Mucosa of stomach (tissue), 1 donor: ENCODE data around the gene GALNT2.

Experiments
- H3K27me3 ChIP-seq: one replicate; pipeline ENCODE4 v1.7.0; 2013; ENCODE audit warnings: mild to moderate bottlenecking, low read length; ENCODE audit not compliant: control insufficient read depth, insufficient read depth
- H3K36me3 ChIP-seq: one replicate; pipeline ENCODE4 v1.7.0; 2013; ENCODE audit warnings: low read length; ENCODE audit not compliant: control insufficient read depth, insufficient read depth
- H3K4me1 ChIP-seq: one replicate; pipeline ENCODE4 v1.7.0; 2013; ENCODE audit warnings: mild to moderate bottlenecking, low read length; ENCODE audit not compliant: control insufficient read depth, insufficient read depth
- H3K4me3 ChIP-seq: one replicate; pipeline ENCODE4 v1.7.0; 2013; ENCODE audit warnings: low read length
- H3K9ac ChIP-seq: one replicate; pipeline ENCODE4 v1.7.0; 2013; ENCODE audit warnings: mild to moderate bottlenecking, low read length, moderate library complexity
- H3K9me3 ChIP-seq: one replicate; pipeline ENCODE4 v1.7.0; 2013; ENCODE audit warnings: mild to moderate bottlenecking, low read length, moderate library complexity; ENCODE audit not compliant: control insufficient read depth
- donor health status: Pancreatic carcinoma.

The GALNT2 gene

GRCh38 chr1:230268371-230269170 lies 201.5 kb downstream of the GALNT2 start:
- Histone ChIP-seq H3K36me3 (no peaks in the 10 kb centered on the region), H3K4me3 (peak overlapping the region; percentile 21), H3K4me1 (peaks cover 31% of the 10 kb centered on the region), H3K9me3 (no peaks in the 10 kb centered on the region), H3K27me3 (no peaks in the 10 kb centered on the region), H3K9ac (peak overlapping the region; percentile 32)

GRCh38 chr1:230270185-230270558 lies 203.1 kb downstream of the GALNT2 start:
- H3K9ac ChIP-seq, result no peak overlapping the region
- H3K4me1 ChIP-seq, result peaks cover 31% of the 10 kb centered on the region
- H3K9me3 ChIP-seq, result no peaks in the 10 kb centered on the region
- H3K36me3 ChIP-seq, result peaks cover 1% of the 10 kb centered on the region
- no peak overlapping the region for H3K4me3 ChIP-seq
- H3K27me3 ChIP-seq, result no peaks in the 10 kb centered on the region

- Histone ChIP-seq H3K4me1 (peaks cover 31% of the 10 kb centered on the region), H3K4me3 (no peak overlapping the region), H3K9me3 (no peaks in the 10 kb centered on the region), H3K27me3 (no peaks in the 10 kb centered on the region), H3K36me3 (peaks cover 3% of the 10 kb centered on the region), H3K9ac (no peak overlapping the region)
Observed at GRCh38 chr1:230270559-230271281, 203.7 kb downstream of the GALNT2 start.

- Histone ChIP-seq H3K9me3 (no peaks in the 10 kb centered on the region), H3K4me3 (no peak overlapping the region), H3K27me3 (no peaks in the 10 kb centered on the region), H3K36me3 (peaks cover 7% of the 10 kb centered on the region), H3K4me1 (peaks cover 31% of the 10 kb centered on the region), H3K9ac (no peak overlapping the region)
Observed at GRCh38 chr1:230271300-230272035, 204.4 kb downstream of the GALNT2 start.

- no peak overlapping the region for H3K4me3 ChIP-seq
- H3K4me1 ChIP-seq, result peaks cover 23% of the 10 kb centered on the region
- no peaks in the 10 kb centered on the region for H3K9me3 ChIP-seq
- H3K36me3 ChIP-seq, result peaks cover 7% of the 10 kb centered on the region
- no peaks in the 10 kb centered on the region for H3K27me3 ChIP-seq
- no peak overlapping the region for H3K9ac ChIP-seq
Observed at GRCh38 chr1:230272557-230272956, 205.5 kb downstream of the GALNT2 start.

GRCh38 chr1:230273141-230273710 lies 206.2 kb downstream of the GALNT2 start:
- Histone ChIP-seq H3K27me3 (no peaks in the 10 kb centered on the region), H3K4me3 (no peak overlapping the region), H3K4me1 (peaks cover 17% of the 10 kb centered on the region), H3K36me3 (peaks cover 7% of the 10 kb centered on the region), H3K9ac (no peak overlapping the region), H3K9me3 (no peaks in the 10 kb centered on the region)

- H3K27me3 ChIP-seq, result no peaks in the 10 kb centered on the region
- no peaks in the 10 kb centered on the region for H3K9me3 ChIP-seq
- no peak overlapping the region for H3K4me3 ChIP-seq
- peaks cover 7% of the 10 kb centered on the region for H3K36me3 ChIP-seq
- peaks cover 6% of the 10 kb centered on the region for H3K4me1 ChIP-seq
- no peak overlapping the region for H3K9ac ChIP-seq
Observed at GRCh38 chr1:230274254-230274653, 207.2 kb downstream of the GALNT2 start.

GRCh38 chr1:230276401-230276800 lies 209.4 kb downstream of the GALNT2 start:
- no peaks in the 10 kb centered on the region for H3K4me1 ChIP-seq
- H3K27me3 ChIP-seq, result no peaks in the 10 kb centered on the region
- H3K9ac ChIP-seq, result no peak overlapping the region
- peaks cover 7% of the 10 kb centered on the region for H3K36me3 ChIP-seq
- H3K9me3 ChIP-seq, result no peaks in the 10 kb centered on the region
- no peak overlapping the region for H3K4me3 ChIP-seq

- no peak overlapping the region for H3K9ac ChIP-seq
- H3K36me3 ChIP-seq, result peaks cover 7% of the 10 kb centered on the region
- no peaks in the 10 kb centered on the region for H3K4me1 ChIP-seq
- no peaks in the 10 kb centered on the region for H3K27me3 ChIP-seq
- no peak overlapping the region for H3K4me3 ChIP-seq
- no peaks in the 10 kb centered on the region for H3K9me3 ChIP-seq
Observed at GRCh38 chr1:230277201-230278025, 210.4 kb downstream of the GALNT2 start.

GRCh38 chr1:230278376-230278775 lies 211.3 kb downstream of the GALNT2 start:
- Histone ChIP-seq H3K27me3 (no peaks in the 10 kb centered on the region), H3K36me3 (peaks cover 7% of the 10 kb centered on the region), H3K4me3 (no peak overlapping the region), H3K9ac (no peak overlapping the region), H3K9me3 (no peaks in the 10 kb centered on the region), H3K4me1 (no peaks in the 10 kb centered on the region)

GRCh38 chr1:230278871-230279582 lies 212.0 kb downstream of the GALNT2 start:
- H3K36me3 ChIP-seq, result peaks cover 7% of the 10 kb centered on the region
- no peaks in the 10 kb centered on the region for H3K4me1 ChIP-seq
- H3K9ac ChIP-seq, result no peak overlapping the region
- H3K4me3 ChIP-seq, result no peak overlapping the region
- no peaks in the 10 kb centered on the region for H3K9me3 ChIP-seq
- H3K27me3 ChIP-seq, result no peaks in the 10 kb centered on the region
